GM12864 (cell line): ENCODE measurements around the gene DNAJC28.
"Not testable (repeated sequence)": the region's sequence is repeated elsewhere in the genome, so short reads cannot be mapped to it uniquely, and the experiment has no call there.

ENCODE experiments used
- DNase-seq: peaks from one replicate; pipeline ENCODE4 v3.0.0-alpha.2; 2011; ENCODE audit warnings: low read depth
- H3K4me3 ChIP-seq: 2 replicates; pipeline ENCODE4 v1.5.1; 2011; ENCODE audit warnings: mild to moderate bottlenecking, low read depth, low read length, control low read depth
- CTCF ChIP-seq: IDR thresholded peaks from 2 replicates; pipeline ENCODE4 v1.5.1; 2011; ENCODE audit warnings: low read depth, mild to moderate bottlenecking, moderate library complexity, low read length, control low read depth, inconsistent platforms; ENCODE audit errors: missing control alignments

The DNAJC28 gene

GRCh38 chr21:33522953-33523349 lies 31.4 kb upstream of the DNAJC28 start:
- no peak for TF ChIP-seq CTCF
- DNase-seq = no peak
- H3K4me3 ChIP-seq = no peak overlapping the region

DNA sequence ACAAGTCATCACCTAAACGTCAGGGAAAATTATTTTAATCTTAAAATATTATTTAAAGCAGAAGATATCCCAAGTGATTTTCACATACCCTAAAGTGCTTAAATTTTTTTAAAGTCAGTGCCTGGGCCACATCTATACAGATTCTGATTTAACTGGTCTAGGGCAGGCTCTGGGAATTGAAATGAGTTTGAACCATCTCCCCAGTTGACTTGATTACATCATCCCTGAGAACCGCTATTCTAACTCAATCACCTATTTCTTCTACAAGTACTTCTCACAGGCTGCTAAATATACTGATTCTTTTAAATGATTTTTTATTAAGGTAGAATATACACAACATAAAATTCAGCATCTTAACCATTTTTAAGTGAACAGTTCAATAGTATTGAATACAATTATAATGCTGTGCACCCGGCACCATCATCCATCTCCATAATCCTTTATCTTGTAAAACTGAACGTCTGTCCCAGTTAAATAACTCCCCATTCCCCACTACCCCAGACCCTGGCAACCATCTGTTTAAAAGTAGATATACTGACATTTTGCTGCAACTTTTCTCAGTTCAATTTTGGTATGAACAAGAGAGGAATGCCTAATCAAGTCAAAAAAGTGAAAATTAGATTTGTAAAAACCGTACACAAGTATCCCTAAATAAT lies 30.9 kb upstream of the DNAJC28 start:
- TF ChIP-seq CTCF = no peak
- DNase-seq = no peak
- H3K4me3 ChIP-seq = no peak overlapping the region

- no peak overlapping the region for H3K4me3 ChIP-seq
- no peak for DNase-seq
- no peak for TF ChIP-seq CTCF
These were observed 27.4 kb upstream of the DNAJC28 start for GRCh38 chr21:33518899-33519298.

DNA sequence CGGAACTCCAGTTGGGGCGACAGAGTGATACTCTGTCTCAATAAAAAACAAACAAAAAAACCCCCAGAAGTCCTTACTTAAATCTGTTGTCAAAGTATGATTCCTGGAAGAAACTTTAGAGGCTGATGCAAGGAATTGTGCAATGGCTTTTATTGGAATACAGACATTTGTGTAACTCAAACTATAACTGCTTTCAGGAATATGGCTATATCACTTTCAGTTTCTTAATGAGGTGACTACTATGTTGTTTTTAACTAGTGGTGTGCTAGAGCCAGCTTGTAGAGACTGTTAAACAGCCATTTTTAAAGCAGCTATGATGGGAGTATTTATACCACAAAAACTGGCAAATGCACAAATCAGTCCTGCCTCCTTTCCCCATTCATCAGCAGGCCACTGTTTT lies 22.7 kb upstream of the DNAJC28 start:
- TF ChIP-seq CTCF = no peak
- no peak for DNase-seq
- no peak overlapping the region for H3K4me3 ChIP-seq

GRCh38 chr21:33512481-33512880 lies 21.0 kb upstream of the DNAJC28 start:
- no peak overlapping the region for H3K4me3 ChIP-seq
- no peak for TF ChIP-seq CTCF
- no peak for DNase-seq

- H3K4me3 ChIP-seq = no peak overlapping the region
- TF ChIP-seq CTCF = no peak
- DNase-seq = no peak
These were observed 20.1 kb upstream of the DNAJC28 start for GRCh38 chr21:33511639-33512038.

GRCh38 chr21:33510826-33511225 lies 19.3 kb upstream of the DNAJC28 start:
- no peak for TF ChIP-seq CTCF
- H3K4me3 ChIP-seq = no peak overlapping the region
- no peak for DNase-seq

DNA sequence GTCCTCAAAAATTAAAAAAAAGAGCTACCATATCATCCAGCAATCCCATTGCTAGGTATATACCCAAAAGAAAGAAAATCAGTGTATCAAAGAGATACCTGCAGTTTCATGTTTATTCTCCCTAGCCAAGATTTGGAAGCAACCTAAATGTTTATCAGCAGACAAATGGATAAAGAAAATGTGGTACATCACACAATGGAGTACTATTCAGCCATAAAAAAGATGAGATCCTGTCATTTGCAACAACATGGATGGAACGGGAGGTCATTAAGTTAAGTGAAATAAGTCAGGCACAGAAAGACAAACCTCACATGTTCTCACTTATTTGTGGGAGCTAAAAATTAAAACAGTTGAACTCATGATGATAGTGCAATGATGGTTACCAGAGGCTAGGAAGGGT lies 15.5 kb upstream of the DNAJC28 start:
- not testable (repeated sequence) for DNase-seq

More for the DNA sequence above, 15.5 kb upstream of the DNAJC28 start:
- not testable (repeated sequence) for H3K4me3 ChIP-seq
